Upper lobe of right lung (tissue), 1 donor: ENCODE measurements around the gene GJA5. TPM values are rescaled to one million over a fixed set of nuclear protein-coding genes. Genes with fewer than 3 reads are reported as not detected.

Experiments used
- ATAC-seq: fragments of 200-7000 bp; cut with Tn5 transposase; one replicate; pipeline ENCODE4 v1.9.1; 2020; ENCODE audit warnings: mild to moderate bottlenecking, moderate library complexity
- DNase-seq: peaks from one replicate; pipeline ENCODE4 v3.0.0-alpha.2; 2020
- H3K27ac ChIP-seq: fragments of 200-600 bp; one replicate; pipeline ENCODE4 v1.8.0; 2022
- H3K27me3 ChIP-seq: fragments of 200-600 bp; one replicate; pipeline ENCODE4 v1.8.0; 2022; ENCODE audit warnings: mild to moderate bottlenecking
- H3K36me3 ChIP-seq: fragments of 200-600 bp; one replicate; pipeline ENCODE4 v1.8.0; 2022
- H3K4me1 ChIP-seq: fragments of 200-600 bp; one replicate; pipeline ENCODE4 v1.8.0; 2022
- H3K4me3 ChIP-seq: fragments of 200-600 bp; one replicate; pipeline ENCODE4 v1.8.0; 2022; ENCODE audit warnings: mild to moderate bottlenecking
- H3K9me3 ChIP-seq: fragments of 200-600 bp; one replicate; pipeline ENCODE4 v1.8.0; 2022
- intact Hi-C: fragments of 100-400 bp; cut with DNase I; formaldehyde crosslinking; loops from one replicate; pipeline ENCODE4 v1.11.0; 2022
- total RNA-seq: library from RNA; stranded (reverse); fragmentation: NEBNext Ultra II Directional; extraction: Animal tissue kit (Norgen Biotek cat#: 25700); gene quantifications from one replicate; pipeline ENCODE4 v1.2.1, GENCODE V29; 2021
- TF ChIP-seq, protein P1 (sequence below): fragments of 200-600 bp; IDR thresholded peaks from one replicate; pipeline ENCODE4 v1.8.0; 2022; ENCODE audit warnings: antibody characterized with exemption
- donor health status: DM: no; HTN: yes; CAD: no; lungs with severe emphysema.

Gene GJA5
- total RNA-seq, 1 donor from 2014 or later, result 62.2 TPM

DNA sequence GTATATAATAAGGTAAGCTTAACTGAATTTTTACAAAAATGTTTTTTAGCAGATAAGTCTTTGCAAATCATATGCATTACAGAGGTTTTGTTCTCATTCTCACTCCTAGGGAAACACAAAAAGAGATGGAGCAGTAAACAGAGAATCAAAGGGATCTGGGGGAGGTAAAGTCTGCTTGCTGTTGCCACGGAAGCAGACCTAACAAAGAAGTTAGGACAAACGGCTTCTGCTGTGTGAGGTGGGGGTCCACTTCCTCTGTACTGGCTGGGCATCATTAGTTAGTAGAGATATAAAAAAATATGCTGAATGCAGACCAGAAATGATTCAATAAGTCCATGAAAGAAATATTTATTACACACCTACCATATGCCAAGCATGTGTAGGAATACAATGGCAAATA, 34.2 kb downstream of the GJA5 start:
- H3K9me3 ChIP-seq, result no peaks in the 10 kb centered on the region
- no peak overlapping the region for H3K27ac ChIP-seq
- no peak overlapping the region for H3K4me3 ChIP-seq
- peaks cover 6% of the 10 kb centered on the region for H3K27me3 ChIP-seq
- intact Hi-C loops, result no loop called here
- DNase-seq, result no peak
- TF ChIP-seq, protein P1, sequence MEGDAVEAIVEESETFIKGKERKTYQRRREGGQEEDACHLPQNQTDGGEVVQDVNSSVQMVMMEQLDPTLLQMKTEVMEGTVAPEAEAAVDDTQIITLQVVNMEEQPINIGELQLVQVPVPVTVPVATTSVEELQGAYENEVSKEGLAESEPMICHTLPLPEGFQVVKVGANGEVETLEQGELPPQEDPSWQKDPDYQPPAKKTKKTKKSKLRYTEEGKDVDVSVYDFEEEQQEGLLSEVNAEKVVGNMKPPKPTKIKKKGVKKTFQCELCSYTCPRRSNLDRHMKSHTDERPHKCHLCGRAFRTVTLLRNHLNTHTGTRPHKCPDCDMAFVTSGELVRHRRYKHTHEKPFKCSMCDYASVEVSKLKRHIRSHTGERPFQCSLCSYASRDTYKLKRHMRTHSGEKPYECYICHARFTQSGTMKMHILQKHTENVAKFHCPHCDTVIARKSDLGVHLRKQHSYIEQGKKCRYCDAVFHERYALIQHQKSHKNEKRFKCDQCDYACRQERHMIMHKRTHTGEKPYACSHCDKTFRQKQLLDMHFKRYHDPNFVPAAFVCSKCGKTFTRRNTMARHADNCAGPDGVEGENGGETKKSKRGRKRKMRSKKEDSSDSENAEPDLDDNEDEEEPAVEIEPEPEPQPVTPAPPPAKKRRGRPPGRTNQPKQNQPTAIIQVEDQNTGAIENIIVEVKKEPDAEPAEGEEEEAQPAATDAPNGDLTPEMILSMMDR, result no peak
- ATAC-seq, result no peak
- H3K4me1 ChIP-seq, result no peaks in the 10 kb centered on the region
- H3K36me3 ChIP-seq, result no peaks in the 10 kb centered on the region

DNA sequence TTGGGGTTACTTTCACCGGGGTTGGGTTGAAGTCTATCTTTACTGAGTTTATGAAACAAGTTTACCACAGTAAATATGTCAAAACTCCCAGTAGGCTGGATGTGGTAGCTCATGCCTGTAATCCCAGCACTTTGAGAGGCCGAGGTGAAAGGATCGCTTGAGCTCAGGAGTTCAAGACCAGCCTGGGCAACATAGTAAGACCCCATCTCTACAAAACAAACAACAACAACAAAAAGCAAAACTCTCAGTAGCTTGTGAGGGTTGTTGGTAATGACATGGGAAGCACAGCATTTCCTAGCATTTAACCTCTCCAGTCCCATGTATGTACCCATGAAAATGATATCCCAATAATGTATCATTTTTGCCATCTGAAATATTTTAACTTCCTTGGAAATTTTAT, 34.7 kb downstream of the GJA5 start:
- Histone ChIP-seq H3K27ac (no peak overlapping the region), H3K4me1 (no peaks in the 10 kb centered on the region), H3K4me3 (no peak overlapping the region), H3K27me3 (peaks cover 6% of the 10 kb centered on the region), H3K36me3 (no peaks in the 10 kb centered on the region), H3K9me3 (no peaks in the 10 kb centered on the region)
- ATAC-seq (no peak), DNase-seq (no peak)
- TF ChIP-seq, protein P1, result no peak
- intact Hi-C loops, result no loop called here

DNA sequence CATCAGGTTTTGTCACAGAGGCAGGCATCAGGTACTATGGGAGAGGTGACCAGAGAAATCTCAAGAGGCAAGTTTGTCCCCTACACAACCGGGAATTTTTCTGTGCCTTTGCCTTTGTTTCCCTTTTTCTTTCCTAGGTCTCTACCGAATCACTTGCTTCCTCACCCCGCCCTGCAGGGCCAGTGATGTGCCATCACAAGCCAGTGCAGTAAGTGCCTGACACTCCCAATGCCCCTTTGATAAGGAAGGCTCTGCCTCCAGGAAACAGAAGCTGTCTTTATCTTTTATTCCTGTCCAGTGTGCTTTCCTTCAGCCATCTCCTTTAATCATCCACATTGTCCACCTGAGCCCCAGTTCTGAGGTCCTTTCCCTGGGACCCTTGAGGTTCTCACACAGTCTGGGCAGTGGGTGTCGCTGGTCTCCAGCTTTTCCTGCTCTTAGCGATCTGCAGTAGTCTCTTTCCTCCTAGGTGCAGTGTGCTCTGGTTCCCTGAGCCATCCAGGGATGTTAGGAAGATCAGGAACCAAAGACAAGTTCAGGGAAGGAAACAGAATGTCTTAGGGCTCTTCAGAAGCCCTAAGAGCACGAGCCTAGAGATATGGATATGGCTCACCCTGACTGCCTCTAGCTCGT, 36.6 kb downstream of the GJA5 start:
- intact Hi-C loops, result loop anchor here (5.0 kb wide), 1 partner anchor 168 kb away; no protein-coding TSS in a partner anchor
- peak; percentile 72 for DNase-seq

DNA sequence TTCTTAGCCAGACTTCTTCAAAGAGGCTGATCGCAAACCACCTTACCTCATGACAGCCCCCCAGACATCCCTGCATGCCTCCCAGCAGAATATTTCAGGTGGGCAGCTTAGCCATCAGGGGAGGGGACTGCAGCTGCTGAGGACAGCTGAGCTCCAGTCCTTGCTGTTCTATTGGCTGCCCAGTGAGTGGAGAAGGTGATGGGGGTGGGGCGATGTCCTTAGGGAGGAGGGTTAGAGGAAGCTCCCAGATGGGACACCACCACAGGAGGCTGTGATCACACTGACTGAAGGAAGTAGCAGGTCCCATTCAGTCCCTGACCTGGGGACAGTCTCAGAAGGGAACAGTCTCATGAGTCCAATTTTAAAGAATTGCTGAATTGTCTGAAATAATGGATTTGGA, 38.3 kb downstream of the GJA5 start:
- ATAC-seq, result no peak
- no peak for DNase-seq
- Histone ChIP-seq H3K4me3 (no peak overlapping the region), H3K36me3 (no peaks in the 10 kb centered on the region), H3K4me1 (no peaks in the 10 kb centered on the region), H3K27me3 (no peaks in the 10 kb centered on the region), H3K9me3 (no peaks in the 10 kb centered on the region), H3K27ac (no peak overlapping the region)
- intact Hi-C loops, result loop anchor here (5.0 kb wide), 1 partner anchor 170 kb away; no protein-coding TSS in a partner anchor
- TF ChIP-seq, protein P1, result no peak

More for the DNA sequence above, 36.6 kb downstream of the GJA5 start:
- H3K27ac ChIP-seq, result no peak overlapping the region
- no peaks in the 10 kb centered on the region for H3K9me3 ChIP-seq
- H3K4me1 ChIP-seq, result no peaks in the 10 kb centered on the region
- peak; percentile 94 for ATAC-seq
- no peak overlapping the region for H3K4me3 ChIP-seq
- TF ChIP-seq, protein P1, result peak; percentile 64
- peaks cover 6% of the 10 kb centered on the region for H3K27me3 ChIP-seq
- no peaks in the 10 kb centered on the region for H3K36me3 ChIP-seq

DNA sequence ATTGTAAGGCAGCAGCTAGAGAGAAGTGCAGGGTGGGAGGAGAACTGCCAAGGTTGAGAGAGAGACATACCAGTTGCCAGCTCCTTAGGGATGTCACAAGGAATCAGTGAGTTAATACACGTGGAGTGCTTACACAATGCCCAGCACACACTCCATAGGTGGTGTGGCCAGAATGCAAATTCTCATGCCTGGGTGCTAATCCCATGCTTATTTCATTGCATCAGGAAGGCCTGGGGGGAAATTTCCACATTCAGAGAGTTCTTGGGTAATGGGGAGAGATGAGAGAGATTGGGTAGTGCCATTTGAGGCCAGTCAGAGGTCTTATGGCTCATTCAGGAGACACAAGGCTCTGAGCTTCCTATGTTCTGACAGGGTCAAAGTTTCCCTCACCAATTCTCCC, 38.7 kb downstream of the GJA5 start:
- TF ChIP-seq, protein P1, result no peak
- H3K4me3 ChIP-seq, result no peak overlapping the region
- H3K9me3 ChIP-seq, result no peaks in the 10 kb centered on the region
- ATAC-seq (peak; percentile 59), DNase-seq (no peak)
- H3K36me3 ChIP-seq, result no peaks in the 10 kb centered on the region
- intact Hi-C loops, result loop anchor here (5.0 kb wide), 1 partner anchor 171 kb away; no protein-coding TSS in a partner anchor
- H3K27me3 ChIP-seq, result no peaks in the 10 kb centered on the region
- no peaks in the 10 kb centered on the region for H3K4me1 ChIP-seq
- no peak overlapping the region for H3K27ac ChIP-seq
